Measurements from ENCODE around the gene RAD51C. TPM values are rescaled to one million over a fixed set of nuclear protein-coding genes. Genes with fewer than 3 reads are reported as not detected.

The RAD51C gene
- total and polyA plus RNA-seq, 8 donors, result 21.6 to 42.5 (median 35.8) TPM

DNA sequence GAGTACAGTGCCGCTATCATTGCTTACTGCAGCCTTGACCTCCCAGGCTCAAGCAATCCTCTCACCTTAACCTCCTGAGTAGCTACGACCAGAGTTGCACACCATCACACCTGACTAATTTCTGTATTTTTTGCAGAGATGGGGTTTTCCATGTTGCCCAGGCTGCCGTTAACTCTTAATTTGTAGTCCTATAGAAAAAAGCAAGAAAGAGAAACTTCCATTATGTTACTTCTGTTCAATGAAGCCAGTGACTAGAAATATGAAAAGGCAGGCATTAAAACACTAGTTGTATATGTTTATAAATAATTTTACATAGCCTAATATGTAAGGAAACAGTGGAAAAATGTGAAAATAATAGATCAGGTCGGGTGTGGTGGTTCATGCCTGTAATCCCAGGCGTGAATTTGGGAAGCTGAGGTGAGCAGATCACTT lies 9.7 kb downstream of the RAD51C start:
- H3K27ac ChIP-seq, result no peak overlapping the region
- TF ChIP-seq CTCF (IDR thresholded peaks at IDR 0.05), result no peak
- no peak overlapping the region for H3K4me3 ChIP-seq
- ATAC-seq (no peak), DNase-seq (no peak)
- no peaks in the 10 kb centered on the region for H3K27me3 ChIP-seq
- peaks cover 0 to 62% of the 10 kb centered on the region in 2 donors for H3K36me3 ChIP-seq
- intact Hi-C loops (cut with DNase I), result no loop called here
- no peaks in the 10 kb centered on the region for H3K4me1 ChIP-seq
- H3K9me3 ChIP-seq, result no peaks in the 10 kb centered on the region

DNA sequence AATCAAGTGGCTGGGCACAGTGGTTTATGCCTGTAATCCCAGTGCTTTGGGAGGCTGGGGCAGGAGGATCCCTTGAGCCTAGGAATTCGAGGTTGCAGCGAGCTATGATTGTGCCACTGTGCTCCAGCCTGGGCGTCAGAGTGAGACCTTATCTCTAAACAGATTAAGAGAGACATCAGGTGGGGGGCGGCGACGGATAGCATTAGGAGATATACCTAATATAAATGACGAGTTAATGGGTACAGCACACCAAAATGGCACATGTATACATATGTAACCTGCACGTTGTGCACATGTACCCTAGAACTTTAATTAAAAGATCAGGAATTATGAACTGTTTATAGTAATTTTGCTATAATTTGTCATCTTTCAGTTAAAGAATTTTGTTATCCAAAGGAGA lies 10.3 kb downstream of the RAD51C start:
- no peak overlapping the region for H3K27ac ChIP-seq
- no peaks in the 10 kb centered on the region for H3K27me3 ChIP-seq
- H3K4me1 ChIP-seq, result no peaks in the 10 kb centered on the region
- DNase-seq, result no peak
- ATAC-seq, result no peak
- no peak for TF ChIP-seq CTCF (IDR thresholded peaks at IDR 0.05)
- intact Hi-C loops (cut with DNase I), result no loop called here
- H3K9me3 ChIP-seq, result no peaks in the 10 kb centered on the region
- peaks cover 0 to 59% of the 10 kb centered on the region in 2 donors for H3K36me3 ChIP-seq
- H3K4me3 ChIP-seq, result no peak overlapping the region

- peaks cover 0 to 59% of the 10 kb centered on the region in 2 donors for H3K36me3 ChIP-seq
- TF ChIP-seq CTCF (IDR thresholded peaks at IDR 0.05), result no peak
- H3K27ac ChIP-seq, result no peak overlapping the region
- no peaks in the 10 kb centered on the region for H3K27me3 ChIP-seq
- H3K4me3 ChIP-seq, result no peak overlapping the region
- DNase-seq (no peak), ATAC-seq (peak; percentile 71)
- intact Hi-C loops (cut with DNase I), result no loop called here
- no peaks in the 10 kb centered on the region for H3K4me1 ChIP-seq
- H3K9me3 ChIP-seq, result no peaks in the 10 kb centered on the region
Measured at GRCh38 chr17:58703137-58703915, 10.9 kb downstream of the RAD51C start.

DNA sequence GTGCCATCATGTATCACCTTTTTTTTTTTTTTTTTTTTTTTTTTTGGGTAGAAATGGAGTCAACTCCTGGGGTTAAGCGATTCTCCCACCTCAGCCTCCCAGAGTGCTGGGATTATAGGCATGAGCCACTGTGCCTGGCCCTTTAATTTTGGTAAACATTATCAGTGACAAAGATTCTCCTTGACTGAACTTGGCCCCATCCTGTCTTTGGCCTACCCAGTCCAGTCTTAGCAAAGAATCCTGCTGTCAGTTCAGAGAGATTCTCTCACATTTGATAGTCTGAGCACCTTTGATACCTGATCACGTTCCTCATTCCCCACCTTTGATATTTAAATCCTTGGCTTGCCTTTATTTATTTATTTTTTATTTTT lies 11.5 kb downstream of the RAD51C start:
- no peak for TF ChIP-seq CTCF (IDR thresholded peaks at IDR 0.05)
- no peak for ATAC-seq
- Histone ChIP-seq H3K4me1 (no peaks in the 10 kb centered on the region), H3K27ac (no peak overlapping the region), H3K9me3 (no peaks in the 10 kb centered on the region), H3K36me3 (peaks cover 0 to 55% of the 10 kb centered on the region in 2 donors), H3K27me3 (no peaks in the 10 kb centered on the region), H3K4me3 (no peak overlapping the region)
- intact Hi-C loops (cut with DNase I), result no loop called here
- DNase-seq, result no peak

- H3K36me3 ChIP-seq, result peaks cover 0 to 43% of the 10 kb centered on the region in 2 donors
- ATAC-seq, result no peak
- H3K4me3 ChIP-seq, result no peak overlapping the region
- no peaks in the 10 kb centered on the region for H3K4me1 ChIP-seq
- H3K27me3 ChIP-seq, result no peaks in the 10 kb centered on the region
- no peak for DNase-seq
- H3K9me3 ChIP-seq, result no peaks in the 10 kb centered on the region
- intact Hi-C loops (cut with DNase I), result no loop called here
- no peak for TF ChIP-seq CTCF (IDR thresholded peaks at IDR 0.05)
- no peak overlapping the region for H3K27ac ChIP-seq
Measured at GRCh38 chr17:58706351-58707140, 14.1 kb downstream of the RAD51C start.
